Ishikawa (cell line): ENCODE data around the gene NCK1.

Source experiments
- CEBPB ChIP-seq: IDR thresholded peaks from 2 replicates; pipeline ENCODE4 v1.6.1; 2012
- CREB1 ChIP-seq: IDR thresholded peaks from 2 replicates; pipeline ENCODE4 v1.6.1; 2012; ENCODE audit warnings: low read depth

DNA sequence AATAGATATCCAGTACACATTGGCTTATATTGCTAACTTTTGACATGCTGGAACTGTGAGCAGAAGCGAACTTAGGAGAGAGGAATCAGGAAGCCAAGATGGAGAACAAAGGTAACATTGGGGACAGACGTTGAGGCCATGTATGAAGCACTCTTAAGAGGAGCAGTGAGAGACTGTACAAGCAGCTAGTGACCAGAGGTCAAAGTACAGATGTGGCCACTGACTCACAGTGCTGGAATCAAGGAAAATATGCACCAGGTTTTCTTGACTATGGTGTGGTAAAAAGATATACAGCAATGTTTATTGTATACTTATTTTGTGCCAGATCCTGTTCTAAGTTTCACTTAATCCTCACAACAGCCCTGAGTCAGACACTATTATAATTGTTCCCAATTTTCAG lies 93.8 kb downstream of the NCK1 start:
- TF ChIP-seq CEBPB (no peak), CREB1 (no peak)
